OCI-LY7 (cell line): ENCODE results near the gene TMEM143.
A peak's percentile ranks its signal among the peaks of the same experiment; 100 is the strongest.

Source experiments
- EZH2phosphoT487 ChIP-seq: fragments of 200-600 bp; sonication (generic); IDR thresholded peaks from 2 replicates; pipeline ENCODE4 v1.6.1; 2018; ENCODE audit warnings: low read depth, borderline replicate concordance, mild to moderate bottlenecking, mixed run types, antibody characterized with exemption, low read length, moderate library complexity, mixed read lengths
- TF ChIP-seq, protein P1 (sequence below): fragments of 200-600 bp; sonication (generic); conservative IDR thresholded peaks from 2 replicates; pipeline ENCODE4 v1.5.1; 2014; ENCODE audit warnings: mild to moderate bottlenecking, antibody characterized with exemption, low read length, moderate library complexity, mixed read lengths

- TF ChIP-seq, protein P1, sequence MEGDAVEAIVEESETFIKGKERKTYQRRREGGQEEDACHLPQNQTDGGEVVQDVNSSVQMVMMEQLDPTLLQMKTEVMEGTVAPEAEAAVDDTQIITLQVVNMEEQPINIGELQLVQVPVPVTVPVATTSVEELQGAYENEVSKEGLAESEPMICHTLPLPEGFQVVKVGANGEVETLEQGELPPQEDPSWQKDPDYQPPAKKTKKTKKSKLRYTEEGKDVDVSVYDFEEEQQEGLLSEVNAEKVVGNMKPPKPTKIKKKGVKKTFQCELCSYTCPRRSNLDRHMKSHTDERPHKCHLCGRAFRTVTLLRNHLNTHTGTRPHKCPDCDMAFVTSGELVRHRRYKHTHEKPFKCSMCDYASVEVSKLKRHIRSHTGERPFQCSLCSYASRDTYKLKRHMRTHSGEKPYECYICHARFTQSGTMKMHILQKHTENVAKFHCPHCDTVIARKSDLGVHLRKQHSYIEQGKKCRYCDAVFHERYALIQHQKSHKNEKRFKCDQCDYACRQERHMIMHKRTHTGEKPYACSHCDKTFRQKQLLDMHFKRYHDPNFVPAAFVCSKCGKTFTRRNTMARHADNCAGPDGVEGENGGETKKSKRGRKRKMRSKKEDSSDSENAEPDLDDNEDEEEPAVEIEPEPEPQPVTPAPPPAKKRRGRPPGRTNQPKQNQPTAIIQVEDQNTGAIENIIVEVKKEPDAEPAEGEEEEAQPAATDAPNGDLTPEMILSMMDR = no peak
- peak; percentile 80; the same call in 1 of the 2 replicates for TF ChIP-seq EZH2phosphoT487
Measured at GRCh38 chr19:48394331-48395169, 30.8 kb upstream of the TMEM143 start.
